ENCODE data around the gene CCDC63.

The CCDC63 gene

DNA sequence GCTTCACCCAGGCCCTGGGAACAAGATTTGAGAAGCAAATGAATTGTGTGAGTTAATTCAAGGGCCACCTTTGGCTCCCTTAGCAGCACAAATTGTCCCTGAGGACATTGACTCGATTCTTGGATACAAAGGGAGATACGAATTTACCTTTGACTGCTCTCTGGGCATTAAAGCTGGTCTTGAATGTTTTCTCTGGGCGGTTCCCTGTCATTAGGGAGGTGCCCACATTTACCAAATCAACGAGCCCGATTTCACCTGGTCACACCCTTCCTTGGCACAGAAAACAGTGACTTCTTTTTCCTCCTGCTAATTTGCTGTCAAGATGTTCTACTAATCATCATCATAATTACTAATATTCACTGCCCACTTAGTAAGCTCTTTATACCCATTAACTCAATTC lies 27.1 kb upstream of the CCDC63 start:
- Histone ChIP-seq H3K27me3 (ENCODE audit: control insufficient read depth, insufficient read depth, low read length) (no peaks in the 10 kb centered on the region), H3K36me3 (ENCODE audit: control insufficient read depth, insufficient read depth, low read length) (no peaks in the 10 kb centered on the region)

DNA sequence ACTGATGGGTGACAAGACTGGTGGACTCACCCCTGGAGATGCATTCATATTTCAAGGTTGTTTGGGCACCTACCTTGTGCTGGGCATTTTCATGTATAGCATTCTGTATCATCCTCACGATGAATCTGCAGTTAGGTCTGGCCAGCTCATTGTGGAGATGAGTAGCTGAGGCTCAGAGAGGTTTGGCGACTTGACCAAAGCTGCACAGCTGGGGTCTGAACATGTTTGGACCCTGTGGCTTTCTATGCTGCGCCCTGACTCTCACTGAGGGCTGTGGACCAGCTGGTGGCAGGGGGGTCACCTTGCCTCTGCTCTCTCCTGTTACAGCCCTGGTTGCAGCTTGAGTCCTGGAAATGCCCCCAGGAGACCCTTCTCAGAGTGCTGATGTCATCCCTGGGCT lies 24.9 kb upstream of the CCDC63 start:
- Histone ChIP-seq H3K36me3 (ENCODE audit: control insufficient read depth, insufficient read depth, low read length) (no peaks in the 10 kb centered on the region), H3K27ac (ENCODE audit: low read depth, low read length) (no peak overlapping the region), H3K4me1 (ENCODE audit: control insufficient read depth, insufficient read depth, low read length) (no peaks in the 10 kb centered on the region), H3K9ac (ENCODE audit: low read length) (no peak overlapping the region), H3K4me3 (ENCODE audit: low read length) (no peak overlapping the region), H3K27me3 (ENCODE audit: control insufficient read depth, insufficient read depth, low read length) (no peaks in the 10 kb centered on the region)

More for the DNA sequence above, 27.1 kb upstream of the CCDC63 start:
- no peak overlapping the region for H3K27ac ChIP-seq (ENCODE audit: low read depth, low read length)
- no peak overlapping the region for H3K9ac ChIP-seq (ENCODE audit: low read length)
- no peak overlapping the region for H3K4me3 ChIP-seq (ENCODE audit: low read length)
- no peaks in the 10 kb centered on the region for H3K4me1 ChIP-seq (ENCODE audit: control insufficient read depth, insufficient read depth, low read length)

DNA sequence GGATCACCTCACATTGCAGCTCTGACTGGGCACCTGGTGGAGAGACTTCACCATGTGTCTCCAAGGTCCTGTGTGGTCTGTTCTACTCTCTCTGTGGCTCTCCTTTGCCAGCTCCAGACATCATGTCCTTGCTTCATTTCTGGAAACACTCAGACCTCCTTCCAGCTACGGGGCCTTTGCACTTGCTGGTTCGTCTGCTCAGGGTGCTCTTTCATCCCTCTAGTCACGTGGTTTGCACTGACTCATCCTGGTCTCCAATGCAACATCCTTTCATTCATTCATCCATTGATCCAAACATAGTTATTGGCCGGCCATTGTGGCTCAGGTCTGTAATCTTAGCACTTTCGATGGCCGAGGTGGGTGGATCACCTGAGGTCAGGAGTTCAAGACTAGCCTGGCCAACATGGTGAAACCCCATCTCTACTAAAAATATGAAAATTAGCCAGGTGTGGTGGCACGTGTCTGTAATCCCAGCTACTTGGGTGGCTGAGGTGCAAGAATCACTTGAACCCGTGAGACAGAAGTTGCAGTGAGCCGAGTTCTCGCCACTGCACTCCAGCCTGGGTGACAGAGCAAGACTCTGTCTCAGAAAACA lies 23.9 kb upstream of the CCDC63 start:
- no peaks in the 10 kb centered on the region for H3K36me3 ChIP-seq (ENCODE audit: control insufficient read depth, insufficient read depth, low read length)
- no peaks in the 10 kb centered on the region for H3K4me1 ChIP-seq (ENCODE audit: control insufficient read depth, insufficient read depth, low read length)
- H3K4me3 ChIP-seq (ENCODE audit: low read length), result no peak overlapping the region
- H3K27me3 ChIP-seq (ENCODE audit: control insufficient read depth, insufficient read depth, low read length), result no peaks in the 10 kb centered on the region
- H3K27ac ChIP-seq (ENCODE audit: low read depth, low read length), result no peak overlapping the region
- no peak overlapping the region for H3K9ac ChIP-seq (ENCODE audit: low read length)

DNA sequence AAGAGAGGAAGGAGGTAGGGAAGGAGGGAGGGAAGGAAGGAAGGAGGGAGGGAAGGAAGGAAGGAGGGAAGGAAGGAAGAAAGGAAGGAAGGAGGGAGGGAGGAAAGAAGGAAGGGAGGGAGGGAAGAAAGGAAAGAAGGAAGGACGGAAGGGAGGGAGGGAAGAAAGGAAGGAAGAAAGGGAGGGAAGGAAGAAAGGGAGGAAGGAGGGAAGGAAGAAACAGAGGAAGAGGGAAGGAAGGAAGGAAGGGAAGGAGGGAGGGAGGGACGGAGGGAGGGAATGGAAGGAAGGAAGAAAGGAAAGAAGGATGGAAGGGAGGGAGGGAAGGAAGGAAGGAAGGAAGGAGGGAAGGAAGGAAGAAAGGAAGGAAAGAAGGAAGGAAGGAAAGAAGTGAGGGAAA lies 22.4 kb upstream of the CCDC63 start:
- H3K36me3 ChIP-seq (ENCODE audit: control insufficient read depth, insufficient read depth, low read length), result no peaks in the 10 kb centered on the region
- H3K4me1 ChIP-seq (ENCODE audit: control insufficient read depth, insufficient read depth, low read length), result no peaks in the 10 kb centered on the region
- no peak overlapping the region for H3K4me3 ChIP-seq (ENCODE audit: low read length)
- H3K9ac ChIP-seq (ENCODE audit: low read length), result no peak overlapping the region
- no peak overlapping the region for H3K27ac ChIP-seq (ENCODE audit: low read depth, low read length)
- no peaks in the 10 kb centered on the region for H3K27me3 ChIP-seq (ENCODE audit: control insufficient read depth, insufficient read depth, low read length)

DNA sequence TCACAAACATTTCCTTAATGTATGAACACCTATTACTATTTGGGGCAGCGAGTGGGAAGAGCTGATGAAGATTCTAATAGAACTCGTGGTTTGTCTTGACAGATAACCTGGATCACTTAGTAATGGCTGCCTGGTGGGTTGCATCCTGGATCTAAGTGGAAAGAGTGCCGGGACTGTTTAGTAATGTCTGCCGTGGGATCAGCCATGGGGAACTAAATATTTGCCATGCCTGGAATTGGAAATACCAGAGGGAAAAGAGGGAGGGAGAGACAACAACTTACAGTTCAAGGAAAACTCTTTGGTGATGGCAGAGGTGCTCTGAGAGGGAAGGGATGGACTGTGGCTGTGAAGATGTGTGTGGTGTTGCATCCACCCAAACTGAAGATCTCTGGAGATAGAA lies 21.3 kb upstream of the CCDC63 start:
- Histone ChIP-seq H3K9ac (ENCODE audit: low read length) (no peak overlapping the region), H3K4me3 (ENCODE audit: low read length) (no peak overlapping the region), H3K27ac (ENCODE audit: low read depth, low read length) (no peak overlapping the region), H3K36me3 (ENCODE audit: control insufficient read depth, insufficient read depth, low read length) (no peaks in the 10 kb centered on the region), H3K4me1 (ENCODE audit: control insufficient read depth, insufficient read depth, low read length) (no peaks in the 10 kb centered on the region), H3K27me3 (ENCODE audit: control insufficient read depth, insufficient read depth, low read length) (no peaks in the 10 kb centered on the region)

DNA sequence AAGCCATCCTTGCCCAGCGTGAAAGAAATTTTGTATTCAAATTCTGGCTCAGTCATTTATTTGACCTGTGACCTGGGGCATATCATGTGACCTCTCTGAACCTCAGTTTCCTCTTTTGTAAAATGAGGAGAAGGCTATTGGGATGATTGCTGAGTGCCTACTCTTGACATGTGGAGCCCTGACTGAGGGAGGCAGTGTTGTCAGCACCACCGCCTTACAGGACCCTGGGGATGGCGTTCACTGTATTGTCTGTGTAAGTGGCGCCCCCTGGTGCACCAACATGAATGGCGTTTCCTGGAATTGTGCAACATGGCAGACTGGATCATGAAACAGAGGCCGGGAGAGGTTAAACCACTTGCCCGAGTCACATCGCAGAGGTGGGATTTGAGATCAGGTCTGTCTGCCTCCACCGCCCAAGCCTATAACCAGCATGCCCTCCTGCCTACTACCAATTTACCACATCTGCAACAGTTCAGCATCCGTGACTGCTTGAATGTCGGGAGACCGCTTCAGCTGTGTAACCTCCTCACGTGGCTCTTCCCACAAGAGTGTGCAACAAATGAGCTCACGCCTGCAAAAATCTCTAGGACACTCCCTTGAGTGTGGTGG lies 20.1 kb upstream of the CCDC63 start:
- Histone ChIP-seq H3K9ac (ENCODE audit: low read length) (no peak overlapping the region), H3K4me3 (ENCODE audit: low read length) (peak overlapping the region; percentile 41), H3K36me3 (ENCODE audit: control insufficient read depth, insufficient read depth, low read length) (no peaks in the 10 kb centered on the region), H3K27me3 (ENCODE audit: control insufficient read depth, insufficient read depth, low read length) (no peaks in the 10 kb centered on the region), H3K27ac (ENCODE audit: low read depth, low read length) (no peak overlapping the region), H3K4me1 (ENCODE audit: control insufficient read depth, insufficient read depth, low read length) (no peaks in the 10 kb centered on the region)

DNA sequence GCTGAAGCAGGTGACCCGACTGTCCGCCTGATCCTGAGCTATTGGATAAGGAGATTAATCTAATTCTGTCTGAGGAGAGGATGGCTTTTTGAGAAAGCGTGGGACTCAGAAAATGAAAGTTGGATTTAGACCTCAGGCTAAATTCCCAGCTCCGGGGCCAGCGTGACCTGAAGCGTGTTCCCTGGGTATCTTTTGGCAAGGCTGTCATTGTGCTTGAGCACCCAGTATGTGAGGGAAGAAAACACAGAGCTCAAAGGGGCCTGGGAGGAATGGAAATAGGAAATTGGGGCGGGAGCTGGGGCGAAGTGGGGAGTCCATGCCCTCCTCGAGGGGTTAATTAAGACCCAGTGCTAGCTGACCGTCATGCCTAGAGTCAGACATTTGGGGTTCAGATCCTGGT lies 17.5 kb upstream of the CCDC63 start:
- H3K4me3 ChIP-seq (ENCODE audit: low read length), result no peak overlapping the region
- H3K4me1 ChIP-seq (ENCODE audit: control insufficient read depth, insufficient read depth, low read length), result no peaks in the 10 kb centered on the region
- H3K9ac ChIP-seq (ENCODE audit: low read length), result no peak overlapping the region
- H3K27me3 ChIP-seq (ENCODE audit: control insufficient read depth, insufficient read depth, low read length), result no peaks in the 10 kb centered on the region
- H3K27ac ChIP-seq (ENCODE audit: low read depth, low read length), result no peak overlapping the region
- no peaks in the 10 kb centered on the region for H3K36me3 ChIP-seq (ENCODE audit: control insufficient read depth, insufficient read depth, low read length)

DNA sequence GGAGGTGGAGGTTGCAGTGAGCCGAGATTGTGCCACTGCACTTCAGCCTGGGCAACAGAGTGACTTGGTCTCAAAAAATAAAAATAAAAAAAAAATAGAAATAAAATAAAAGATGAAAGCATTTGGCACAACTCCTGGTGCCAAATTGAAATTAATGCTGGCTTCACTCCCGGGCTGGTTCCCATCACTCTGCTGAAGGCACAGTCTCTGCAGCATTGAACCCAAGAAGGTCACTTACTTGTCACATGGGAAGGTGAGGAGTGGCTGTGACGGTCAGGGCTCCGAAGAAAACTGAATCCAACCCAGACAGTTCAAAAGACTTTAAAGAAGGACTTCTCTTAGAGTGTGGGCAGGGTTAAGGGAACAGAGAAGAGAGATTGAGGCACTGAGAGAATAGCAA lies 10.5 kb upstream of the CCDC63 start:
- H3K36me3 ChIP-seq (ENCODE audit: control insufficient read depth, insufficient read depth, low read length), result no peaks in the 10 kb centered on the region
- H3K4me3 ChIP-seq (ENCODE audit: low read length), result no peak overlapping the region
- H3K27me3 ChIP-seq (ENCODE audit: control insufficient read depth, insufficient read depth, low read length), result no peaks in the 10 kb centered on the region
- H3K9ac ChIP-seq (ENCODE audit: low read length), result no peak overlapping the region
- no peak overlapping the region for H3K27ac ChIP-seq (ENCODE audit: low read depth, low read length)
- no peaks in the 10 kb centered on the region for H3K4me1 ChIP-seq (ENCODE audit: control insufficient read depth, insufficient read depth, low read length)

DNA sequence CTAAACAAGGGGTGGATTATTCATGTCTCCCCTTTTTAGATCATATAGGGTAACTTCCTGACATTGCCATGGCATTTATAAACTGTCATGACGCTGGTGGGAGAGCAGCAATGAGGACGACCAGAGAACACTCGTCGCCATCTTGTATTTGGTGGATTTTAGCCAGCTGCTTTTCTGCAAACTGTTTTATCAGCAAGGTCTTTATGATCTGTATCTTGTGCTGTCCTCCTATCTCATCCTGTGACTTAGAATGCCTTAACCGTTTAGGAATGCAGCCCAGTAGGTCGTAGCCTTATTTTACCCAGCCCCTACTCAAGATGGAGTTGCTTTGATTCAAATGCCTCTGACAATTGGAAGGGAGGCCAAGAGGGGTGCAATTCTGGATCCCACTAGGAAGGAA lies 5.8 kb upstream of the CCDC63 start:
- no peak overlapping the region for H3K4me3 ChIP-seq (ENCODE audit: low read length)
- H3K9ac ChIP-seq (ENCODE audit: low read length), result no peak overlapping the region
- no peaks in the 10 kb centered on the region for H3K4me1 ChIP-seq (ENCODE audit: control insufficient read depth, insufficient read depth, low read length)
- H3K36me3 ChIP-seq (ENCODE audit: control insufficient read depth, insufficient read depth, low read length), result no peaks in the 10 kb centered on the region
- no peak overlapping the region for H3K27ac ChIP-seq (ENCODE audit: low read depth, low read length)
- H3K27me3 ChIP-seq (ENCODE audit: control insufficient read depth, insufficient read depth, low read length), result no peaks in the 10 kb centered on the region

DNA sequence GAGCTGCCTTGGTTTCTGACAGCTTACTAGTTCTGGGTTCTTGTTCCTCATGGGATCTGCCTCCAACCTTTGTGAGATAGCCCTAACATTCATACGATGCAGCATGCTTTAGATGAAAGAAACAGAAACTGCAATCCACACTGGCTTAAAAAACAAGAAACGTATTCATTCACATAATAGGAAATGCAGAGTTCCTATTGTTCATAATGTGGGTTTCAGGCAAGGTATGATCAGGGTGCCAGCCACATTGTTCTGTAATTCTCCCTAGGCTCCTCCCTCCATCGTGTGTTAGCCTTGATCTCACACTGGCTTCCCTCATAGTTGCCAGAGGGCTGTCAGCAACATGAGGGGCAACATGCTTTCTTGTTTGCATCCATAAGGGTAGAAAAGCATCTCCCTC lies 2.7 kb upstream of the CCDC63 start:
- H3K9ac ChIP-seq (ENCODE audit: low read length), result no peak overlapping the region
- H3K36me3 ChIP-seq (ENCODE audit: control insufficient read depth, insufficient read depth, low read length), result no peaks in the 10 kb centered on the region
- no peaks in the 10 kb centered on the region for H3K27me3 ChIP-seq (ENCODE audit: control insufficient read depth, insufficient read depth, low read length)
- H3K4me1 ChIP-seq (ENCODE audit: control insufficient read depth, insufficient read depth, low read length), result no peaks in the 10 kb centered on the region
- no peak overlapping the region for H3K4me3 ChIP-seq (ENCODE audit: low read length)
- no peak overlapping the region for H3K27ac ChIP-seq (ENCODE audit: low read depth, low read length)

DNA sequence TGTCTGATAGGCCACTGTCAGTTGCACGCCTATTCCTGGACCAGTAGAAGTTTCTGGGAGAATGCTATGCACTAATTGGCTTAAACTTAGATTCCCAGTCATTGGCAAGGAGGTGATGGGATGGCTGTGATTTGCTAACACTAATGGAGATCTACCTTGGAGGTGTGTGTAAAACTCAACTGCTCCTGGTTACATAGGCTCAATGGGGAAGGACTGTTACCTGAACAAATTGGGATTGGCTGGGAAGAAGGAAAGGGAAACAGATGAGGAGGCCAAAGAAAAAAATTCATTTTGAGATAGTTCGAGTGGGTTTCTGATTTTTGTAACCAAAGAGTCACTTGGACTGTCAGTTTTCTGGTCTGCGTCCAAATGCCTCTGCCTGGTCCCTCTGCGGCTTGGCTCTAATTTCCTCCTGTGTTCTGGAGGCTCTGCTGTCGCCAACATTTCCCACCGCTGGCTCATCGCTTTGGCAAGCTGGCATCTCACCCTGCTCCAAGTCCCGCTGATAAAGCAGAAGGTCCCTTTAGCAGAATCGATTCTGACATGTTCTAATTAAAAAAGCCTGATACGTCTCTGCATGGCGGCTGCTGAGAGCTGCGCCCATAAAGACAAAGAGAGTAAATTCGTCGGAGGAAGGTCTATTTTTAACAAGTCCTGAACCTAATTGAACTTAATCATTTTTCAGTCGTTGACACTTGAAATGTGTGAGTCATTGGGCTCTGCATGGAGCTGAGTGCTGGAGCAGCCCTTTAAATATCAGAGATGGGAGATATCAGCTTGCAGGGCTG lies 2.0 kb upstream of the CCDC63 start:
- H3K4me1 ChIP-seq (ENCODE audit: control insufficient read depth, insufficient read depth, low read length), result no peaks in the 10 kb centered on the region
- H3K9ac ChIP-seq (ENCODE audit: low read length), result no peak overlapping the region
- H3K27ac ChIP-seq (ENCODE audit: low read depth, low read length), result no peak overlapping the region
- no peaks in the 10 kb centered on the region for H3K36me3 ChIP-seq (ENCODE audit: control insufficient read depth, insufficient read depth, low read length)
- no peaks in the 10 kb centered on the region for H3K27me3 ChIP-seq (ENCODE audit: control insufficient read depth, insufficient read depth, low read length)
- no peak overlapping the region for H3K4me3 ChIP-seq (ENCODE audit: low read length)

DNA sequence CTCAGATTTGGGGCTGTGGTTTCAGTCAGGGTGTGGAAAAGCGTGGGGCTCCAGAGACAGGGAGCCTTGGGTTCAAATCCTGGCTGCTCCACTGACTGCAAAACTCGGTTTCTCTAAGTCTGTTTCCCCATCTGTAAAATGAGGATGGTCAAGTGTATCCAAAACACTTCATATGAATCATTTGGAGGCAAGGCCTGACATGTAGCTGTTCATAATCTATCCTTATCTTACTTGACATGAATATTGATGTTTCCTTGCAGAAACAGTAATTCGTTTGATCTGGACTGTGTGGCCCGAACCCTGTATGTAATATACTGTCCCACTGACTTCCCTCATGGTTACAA lies 1.5 kb upstream of the CCDC63 start:
- Histone ChIP-seq H3K4me3 (ENCODE audit: low read length) (no peak overlapping the region), H3K27ac (ENCODE audit: low read depth, low read length) (no peak overlapping the region), H3K9ac (ENCODE audit: low read length) (no peak overlapping the region), H3K4me1 (ENCODE audit: control insufficient read depth, insufficient read depth, low read length) (no peaks in the 10 kb centered on the region), H3K36me3 (ENCODE audit: control insufficient read depth, insufficient read depth, low read length) (no peaks in the 10 kb centered on the region), H3K27me3 (ENCODE audit: control insufficient read depth, insufficient read depth, low read length) (no peaks in the 10 kb centered on the region)

Data from rectal smooth muscle tissue (tissue), 1 donor.